GM19043 (cell line): ENCODE results near the gene KLHDC8A.
"Not testable (repeated sequence)": the region's sequence is repeated elsewhere in the genome, so short reads cannot be mapped to it uniquely, and the experiment has no call there.

Experiments used
- ATAC-seq: cut with Tn5 transposase; IDR thresholded peaks from one replicate; pipeline ENCODE4 v1.9.1; 2021; ENCODE audit warnings: low read depth; ENCODE audit not compliant: unreplicated experiment

Gene KLHDC8A

GRCh38 chr1:205356440-205357139, at the start of gene KLHDC8A:
Gene KLHDC8A, minus strand, starts transcription at chr1:205356922. Its CDS starts 13,318 bp downstream, at chr1:205343604.
- no peak for ATAC-seq

- not testable (repeated sequence) for ATAC-seq
Measured at GRCh38 chr1:205406252-205406651, 49.5 kb upstream of the KLHDC8A start.

DNA sequence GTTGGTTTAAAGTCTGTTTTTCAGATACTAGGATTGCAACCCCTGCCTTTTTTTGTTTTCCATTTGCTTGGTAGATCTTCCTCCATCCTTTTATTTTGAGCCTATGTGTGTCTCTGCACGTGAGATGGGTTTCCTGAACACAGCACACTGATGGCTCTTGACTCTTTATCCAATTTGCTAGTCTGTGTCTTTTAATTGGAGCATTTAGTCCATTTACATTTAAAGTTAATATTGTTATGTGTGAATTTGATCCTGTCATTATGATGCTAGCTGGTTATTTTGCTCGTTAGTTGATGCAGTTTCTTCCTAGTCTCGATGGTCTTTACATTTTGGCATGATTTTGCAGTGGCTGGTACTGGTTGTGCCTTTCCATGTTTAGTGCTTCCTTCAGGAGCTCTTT, 47.8 kb upstream of the KLHDC8A start:
- ATAC-seq, result not testable (repeated sequence)

- no peak for ATAC-seq
Measured at GRCh38 chr1:205398586-205398985, 41.9 kb upstream of the KLHDC8A start.

DNA sequence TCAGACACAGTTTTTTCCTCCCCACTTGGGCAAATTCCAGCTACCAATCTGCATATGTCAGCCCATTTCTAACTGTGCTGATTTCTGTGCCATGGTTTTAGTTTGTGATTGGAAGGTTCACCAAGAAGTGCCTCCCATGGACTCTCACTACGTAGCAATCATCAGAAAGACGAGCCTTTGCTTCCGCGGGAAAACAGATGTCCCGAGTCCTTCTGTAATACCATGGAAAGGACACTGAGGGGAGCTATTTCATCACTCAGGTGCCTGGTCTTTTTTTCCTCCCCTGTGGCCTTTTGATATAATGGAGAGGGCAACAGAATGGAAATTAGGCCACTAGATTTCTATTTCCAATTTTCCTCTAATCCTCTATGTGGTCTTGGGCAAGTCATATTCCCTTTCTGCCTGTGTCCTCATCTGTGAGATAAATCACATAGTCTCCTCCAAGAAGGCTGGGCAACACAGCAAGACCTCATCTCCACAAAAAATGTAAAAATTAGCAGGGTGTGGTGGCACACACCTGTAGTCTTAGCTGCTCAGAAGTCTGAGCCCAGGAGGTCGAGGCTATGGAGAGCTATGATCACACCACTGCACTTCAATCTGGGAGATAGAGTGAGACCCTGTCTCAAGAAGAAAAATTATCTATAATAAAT, 40.4 kb upstream of the KLHDC8A start:
- no peak for ATAC-seq

DNA sequence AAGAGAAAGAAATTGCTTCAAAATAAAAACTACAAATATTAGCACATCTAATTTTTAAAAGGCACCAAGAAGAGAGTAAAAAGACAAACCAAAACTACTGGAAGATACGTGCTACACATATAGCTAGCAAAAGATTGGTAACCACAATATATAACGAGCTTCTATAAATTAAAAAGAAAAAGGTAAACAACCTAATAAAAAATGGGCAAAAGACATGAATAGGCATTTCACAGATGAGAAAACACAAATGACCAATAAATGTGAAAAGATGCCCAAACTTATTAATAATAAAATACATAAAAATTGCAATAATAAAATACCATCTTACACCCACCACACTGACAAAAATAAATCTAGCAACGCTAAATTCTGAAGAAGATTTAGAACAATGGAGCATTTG, 38.9 kb upstream of the KLHDC8A start:
- no peak for ATAC-seq

- ATAC-seq, result no peak
Measured at GRCh38 chr1:205392650-205393049, 35.9 kb upstream of the KLHDC8A start.

GRCh38 chr1:205391386-205391785, 34.7 kb upstream of the KLHDC8A start:
- ATAC-seq, result no peak

DNA sequence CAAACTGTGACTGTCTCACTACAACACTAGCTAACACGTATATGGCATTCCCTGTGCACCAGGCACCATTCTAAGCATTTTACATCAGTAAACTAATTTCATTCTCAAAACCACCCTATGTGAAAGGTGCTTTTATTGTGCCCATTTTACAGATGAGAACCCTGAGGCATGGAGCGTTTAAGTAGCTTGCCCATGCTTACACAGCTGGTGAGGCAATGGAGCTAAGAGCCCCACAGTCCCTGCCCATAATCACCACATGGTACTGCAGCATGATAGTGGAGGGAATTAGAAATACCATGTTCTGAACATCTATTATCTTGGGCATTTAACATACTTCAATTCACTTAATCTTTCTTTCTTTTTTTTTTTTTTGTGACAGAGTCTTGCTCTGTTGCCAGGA, 31.1 kb upstream of the KLHDC8A start:
- no peak for ATAC-seq

GRCh38 chr1:205382990-205383389, 26.3 kb upstream of the KLHDC8A start:
- not testable (repeated sequence) for ATAC-seq

DNA sequence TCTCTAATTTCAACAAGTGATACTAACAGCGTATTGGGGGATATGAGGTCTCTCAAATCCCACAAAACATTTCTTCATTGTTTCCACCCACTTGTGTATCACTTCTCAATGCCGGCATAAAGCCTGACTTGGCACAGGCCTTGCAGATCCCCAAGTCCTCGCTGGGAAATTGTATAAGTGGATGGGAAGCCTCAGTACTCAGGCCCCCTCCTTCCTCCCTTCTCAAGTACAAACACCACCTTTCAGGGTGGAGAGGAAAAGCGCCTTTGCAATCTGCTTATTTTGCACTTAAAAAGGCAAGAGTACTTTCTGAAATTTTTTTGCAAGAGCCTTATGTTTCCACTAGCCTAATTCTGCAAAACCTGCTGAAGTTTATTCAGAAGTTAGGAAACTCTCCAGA, 25.8 kb upstream of the KLHDC8A start:
- ATAC-seq, result no peak

DNA sequence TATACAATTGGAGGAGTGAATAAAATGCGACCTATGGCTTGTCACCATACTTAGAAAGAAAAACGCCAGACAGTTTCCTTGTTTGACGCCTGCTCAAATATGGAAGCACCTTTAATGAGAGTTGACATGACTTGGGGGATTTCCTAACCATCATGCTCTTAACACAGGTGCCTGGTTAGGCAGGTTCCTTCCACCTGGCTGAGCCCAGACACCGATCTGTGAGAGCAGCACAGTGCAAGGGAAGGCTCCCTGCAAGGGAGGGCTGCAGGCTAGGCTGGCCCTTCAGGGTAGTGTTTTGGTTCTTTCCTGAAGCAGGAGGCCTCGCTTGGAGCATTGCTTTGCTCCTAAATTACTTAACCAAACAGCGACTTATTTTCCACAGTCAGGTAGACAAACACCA, 24.6 kb upstream of the KLHDC8A start:
- ATAC-seq, result no peak

GRCh38 chr1:205380882-205381281, 24.2 kb upstream of the KLHDC8A start:
- no peak for ATAC-seq

DNA sequence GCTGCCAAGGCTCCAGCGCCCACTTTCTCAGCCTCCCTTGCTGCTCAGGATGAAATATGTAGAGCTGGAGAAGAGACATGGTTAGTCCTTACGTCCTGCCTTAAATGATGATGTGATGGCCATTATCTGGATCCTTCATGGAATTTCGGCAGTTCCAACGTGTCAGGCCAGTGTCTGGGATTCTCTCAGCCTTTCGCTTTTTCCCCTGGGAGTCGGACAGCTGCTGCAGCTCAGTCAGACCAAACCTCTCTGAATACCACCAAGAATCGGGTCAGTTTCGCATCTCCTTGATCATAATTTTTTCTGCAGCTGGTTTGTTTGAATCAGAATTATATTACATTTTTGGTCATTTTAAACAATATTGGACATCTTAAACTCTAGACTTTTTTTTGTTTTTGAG, 22.3 kb upstream of the KLHDC8A start:
- ATAC-seq, result no peak

DNA sequence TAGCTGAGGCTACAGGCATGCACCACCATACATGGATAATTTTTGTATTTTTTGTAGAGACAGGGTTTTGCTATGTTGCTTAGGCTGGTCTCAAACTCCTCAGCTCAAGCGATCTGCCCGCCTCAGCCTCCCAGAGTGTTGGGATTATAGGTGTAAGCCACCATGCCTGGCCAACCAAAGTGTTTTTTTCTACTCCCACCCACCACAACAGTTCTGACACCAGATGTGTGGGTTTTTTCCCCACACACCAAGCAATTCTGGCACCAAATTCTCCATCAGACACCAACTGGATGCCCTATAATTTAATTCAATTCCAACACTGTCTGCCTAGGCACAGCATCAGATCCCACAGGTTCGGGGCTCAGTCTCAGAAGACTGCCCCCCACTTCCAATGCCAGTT, 20.6 kb upstream of the KLHDC8A start:
- no peak for ATAC-seq

- no peak for ATAC-seq
Measured at GRCh38 chr1:205376739-205377138, 20.0 kb upstream of the KLHDC8A start.

DNA sequence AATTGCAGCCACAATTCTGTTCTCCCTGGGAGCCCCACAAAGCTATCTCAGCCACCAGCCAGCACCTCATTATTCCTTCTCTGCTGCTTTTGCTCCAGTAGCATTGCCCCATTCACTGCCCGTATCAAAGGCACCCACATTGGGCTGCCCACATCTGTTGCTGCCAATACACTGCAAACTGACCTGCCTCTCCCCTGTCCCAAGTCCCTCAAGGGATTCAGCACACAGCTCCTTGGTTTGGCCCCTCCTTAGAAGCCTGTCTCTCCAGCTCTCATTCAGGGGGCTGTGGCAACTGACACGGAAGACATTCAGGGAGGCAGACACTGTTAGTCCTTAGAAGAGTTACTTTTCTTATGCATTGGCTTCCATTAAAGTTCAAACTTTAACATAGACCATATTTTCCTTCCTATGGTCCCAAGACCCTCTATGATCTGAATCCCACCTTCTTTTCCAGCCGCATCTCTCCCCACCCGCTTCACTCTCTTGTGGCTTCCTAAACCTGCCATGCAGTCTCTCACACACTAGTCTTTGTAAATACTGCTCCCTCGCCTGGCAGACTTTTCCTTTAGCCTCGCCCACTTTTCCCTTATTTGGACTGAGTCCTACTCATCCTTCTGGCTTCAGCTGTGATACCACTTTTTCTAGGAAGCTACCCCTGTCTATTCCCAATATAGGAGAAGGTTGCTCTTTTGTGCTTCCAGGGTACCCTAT, 19.3 kb upstream of the KLHDC8A start:
- no peak for ATAC-seq

DNA sequence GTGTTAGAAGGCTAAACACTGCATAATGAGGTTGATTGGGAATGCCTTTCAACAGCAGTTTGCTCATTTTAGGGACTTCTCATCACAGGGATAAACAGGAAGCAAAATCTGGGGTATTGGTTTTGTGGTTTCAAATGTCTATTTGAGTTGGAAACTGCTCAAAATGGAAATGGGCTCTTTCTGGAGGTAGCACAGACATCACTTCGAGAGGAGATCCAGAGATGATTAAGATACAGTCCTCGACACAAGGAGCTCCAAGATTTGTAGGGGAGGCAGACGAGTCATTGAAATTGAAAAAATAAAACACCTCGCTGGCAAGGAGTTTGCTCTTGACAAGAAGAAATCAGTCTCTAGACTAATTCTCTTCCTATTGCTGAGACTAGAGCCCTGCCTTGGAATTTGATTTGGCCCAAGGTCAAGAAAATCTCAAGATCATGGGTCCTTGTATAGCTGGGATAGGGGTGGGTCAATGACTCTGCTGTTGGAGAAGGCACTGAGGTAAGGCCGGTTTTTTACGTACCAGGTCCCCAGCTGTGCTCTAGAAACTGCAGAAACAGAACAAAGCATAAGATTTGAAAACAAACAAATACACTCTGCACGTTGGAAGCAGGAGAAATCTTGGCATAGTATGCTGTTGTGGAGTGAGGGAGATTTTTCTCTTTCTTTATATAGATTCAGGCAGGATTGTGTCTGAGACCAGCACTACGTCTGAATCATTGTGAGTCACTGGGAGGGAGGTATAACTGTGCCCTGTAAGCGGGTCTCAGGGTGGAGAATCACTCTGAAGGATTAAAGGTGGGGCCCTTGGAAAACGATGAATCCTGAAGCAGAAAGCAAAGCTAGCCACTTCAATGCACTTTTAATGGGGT, 17.7 kb upstream of the KLHDC8A start:
- no peak for ATAC-seq

DNA sequence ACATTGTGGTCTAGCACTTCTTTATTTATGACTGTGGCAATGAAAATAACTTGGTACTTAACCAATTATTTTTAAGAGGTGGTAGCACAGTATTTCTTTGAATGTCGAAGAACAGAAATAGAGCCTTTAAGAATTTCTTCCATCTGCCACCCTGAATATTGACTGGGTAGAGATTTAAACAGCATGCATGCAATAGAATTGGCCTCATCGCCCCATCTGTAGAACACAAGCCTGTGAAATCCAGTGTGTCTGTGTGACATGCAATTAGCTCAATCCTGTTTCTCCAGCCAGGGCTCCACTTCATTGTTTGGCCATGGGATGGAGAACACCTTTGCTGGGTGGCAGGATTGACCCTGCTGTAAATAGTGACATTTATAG, 17.1 kb upstream of the KLHDC8A start:
- no peak for ATAC-seq

DNA sequence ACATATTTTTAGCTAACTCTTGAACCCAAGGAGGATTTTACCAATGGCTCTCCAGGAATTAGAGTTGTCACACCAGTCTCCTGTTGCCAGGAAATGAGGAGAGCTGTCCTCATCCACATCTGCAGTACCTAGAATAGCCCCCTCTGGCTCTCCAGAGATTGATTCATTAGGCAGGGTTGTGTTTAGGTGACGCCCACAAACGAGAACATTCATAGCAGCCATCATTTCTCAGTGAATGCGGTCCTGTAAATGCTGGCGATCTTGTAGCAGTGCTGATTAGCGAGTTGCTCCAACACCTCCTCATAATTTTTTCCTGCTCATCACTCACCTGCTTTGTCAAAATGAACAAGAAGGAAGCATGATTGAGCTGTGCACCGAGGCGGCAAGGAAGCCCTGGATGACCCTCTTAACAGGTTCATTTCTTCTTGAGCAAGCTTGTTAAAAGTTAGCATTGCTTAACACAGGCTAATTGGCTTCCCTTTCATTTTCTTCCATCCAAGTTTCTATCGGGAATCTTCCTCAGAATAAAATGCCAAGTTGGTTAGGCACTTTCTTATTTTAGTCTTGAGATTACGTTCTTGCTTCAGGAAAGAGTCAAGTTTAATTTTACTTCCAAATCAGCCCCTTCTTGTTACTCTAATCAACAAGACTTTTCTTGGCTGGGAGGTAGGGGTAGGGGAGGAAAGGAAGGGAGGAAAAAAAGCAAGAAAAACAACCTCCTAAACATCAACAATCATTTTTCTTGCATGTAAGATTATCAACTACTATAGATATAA, 16.5 kb upstream of the KLHDC8A start:
- ATAC-seq, result no peak
